HepG2 (cell line): ENCODE data around the gene ZNF629. TPM values are rescaled to one million over a fixed set of nuclear protein-coding genes. Genes with fewer than 3 reads are reported as not detected.

Experiments used
- AKNA ChIP-seq: sonication (generic); formaldehyde crosslinking; IDR thresholded peaks from 2 replicates; pipeline ENCODE4 v1.4.0; 2020; ENCODE audit warnings: missing genetic modification reagents, borderline replicate concordance
- ARNT2 ChIP-seq: sonication (generic); formaldehyde crosslinking; IDR thresholded peaks from 2 replicates; pipeline ENCODE4 v1.8.0; 2022; ENCODE audit warnings: mild to moderate bottlenecking, low read depth, missing genetic modification reagents, moderate library complexity
- FOXM1 ChIP-seq: sonication (generic); formaldehyde crosslinking; IDR thresholded peaks from 2 replicates; pipeline ENCODE4 v1.5.0; 2020; ENCODE audit warnings: missing genetic modification reagents
- GZF1 ChIP-seq: sonication (generic); formaldehyde crosslinking; IDR thresholded peaks from 2 replicates; pipeline ENCODE4 v1.5.1; 2020; ENCODE audit warnings: mild to moderate bottlenecking, missing genetic modification reagents
- JUN ChIP-seq: sonication (generic); formaldehyde crosslinking; IDR thresholded peaks from 2 replicates; pipeline ENCODE4 v1.4.0; 2020; ENCODE audit warnings: mild to moderate bottlenecking, missing genetic modification reagents
- MED8 ChIP-seq: sonication (generic); formaldehyde crosslinking; IDR thresholded peaks from 2 replicates; pipeline ENCODE4 v1.8.1; 2023; ENCODE audit warnings: mild to moderate bottlenecking, missing genetic modification reagents; ENCODE audit not compliant: insufficient replicate concordance
- ONECUT2 ChIP-seq: sonication (generic); formaldehyde crosslinking; IDR thresholded peaks from 2 replicates; pipeline ENCODE4 v1.4.0; 2020; ENCODE audit warnings: missing genetic modification reagents
- PREB ChIP-seq: sonication (generic); formaldehyde crosslinking; IDR thresholded peaks from 2 replicates; pipeline ENCODE4 v1.4.0; 2020; ENCODE audit warnings: missing genetic modification reagents
- REL ChIP-seq: sonication (generic); formaldehyde crosslinking; conservative IDR thresholded peaks from 2 replicates; pipeline ENCODE4 v1.8.0; 2022; ENCODE audit warnings: mild to moderate bottlenecking, missing genetic modification reagents, moderate library complexity
- SIN3A ChIP-seq: IDR thresholded peaks from 2 replicates; pipeline ENCODE4 v1.6.1; 2011; ENCODE audit warnings: low read depth, mild to moderate bottlenecking, control low read depth, low read length, borderline replicate concordance
- SKI ChIP-seq: fragments of 450-650 bp; IDR thresholded peaks from one replicate; pipeline ENCODE4 v1.6.1; 2018; ENCODE audit warnings: mild to moderate bottlenecking; ENCODE audit not compliant: partially characterized antibody
- SMAD3 ChIP-seq: sonication (generic); formaldehyde crosslinking; IDR thresholded peaks from 2 replicates; pipeline ENCODE4 v1.4.0; 2020; ENCODE audit warnings: missing genetic modification reagents
- TP53 ChIP-seq: sonication (generic); formaldehyde crosslinking; conservative IDR thresholded peaks from 2 replicates; pipeline ENCODE4 v1.4.0; 2020; ENCODE audit warnings: missing genetic modification reagents
- ZNF274 ChIP-seq: sonication (generic); formaldehyde crosslinking; IDR thresholded peaks from 2 replicates; pipeline ENCODE4 v1.5.1; 2020; ENCODE audit warnings: mild to moderate bottlenecking, missing genetic modification reagents
- ZNF30 ChIP-seq: sonication (generic); formaldehyde crosslinking; IDR thresholded peaks from 2 replicates; pipeline ENCODE4 v1.5.0; 2020; ENCODE audit warnings: mild to moderate bottlenecking, missing genetic modification reagents
- ZNF326 ChIP-seq: sonication (generic); formaldehyde crosslinking; IDR thresholded peaks from 2 replicates; pipeline ENCODE4 v1.4.0; 2020; ENCODE audit warnings: missing genetic modification reagents, borderline replicate concordance
- ZNF367 ChIP-seq: sonication (generic); formaldehyde crosslinking; IDR thresholded peaks from 2 replicates; pipeline ENCODE4 v1.4.0; 2020; ENCODE audit warnings: missing genetic modification reagents, borderline replicate concordance
- ZNF660 ChIP-seq: sonication (generic); formaldehyde crosslinking; IDR thresholded peaks from 2 replicates; pipeline ENCODE4 v1.5.1; 2020; ENCODE audit warnings: mild to moderate bottlenecking, low read depth, missing genetic modification reagents, borderline replicate concordance
- ZSCAN30 ChIP-seq: sonication (generic); formaldehyde crosslinking; IDR thresholded peaks from 2 replicates; pipeline ENCODE4 v1.5.0; 2020; ENCODE audit warnings: mild to moderate bottlenecking, missing genetic modification reagents
- polyA plus RNA-seq, 8 experiments: library from polyadenylated mRNA; depleted of rRNA in 3 of 8; stranded (reverse) in 7 of 8; unstranded in 1 of 8; fragments of >200 nt; fragmentation: Illumina TruSeq in 4 of 8; extraction: Trizol in 4 of 8; gene quantifications; 2 replicates each; pipeline versions ENCODE4 v1.2.1 to v1.2.3, GENCODE V29; 2011 to 2016; ENCODE audit warnings: low read depth in 4 of 8, missing spikeins in 1 of 8, mixed read lengths in 1 of 8; ENCODE audit not compliant: insufficient read depth in 1 of 8
- total RNA-seq, 5 experiments: library from RNA; depleted of rRNA; stranded (reverse); fragments of >200 nt; fragmentation: Illumina TruSeq; extraction: Trizol; gene quantifications; 2 replicates each; pipeline ENCODE4 v1.2.3, GENCODE V29; 2016; ENCODE audit warnings: low read depth in 1 of 5
- TF ChIP-seq, protein P1 (sequence below), 2 experiments: IDR thresholded peaks; 2 replicates each; pipeline ENCODE4 v1.6.1; 2011 to 2012; ENCODE audit warnings: low read length in 2 of 2, borderline replicate concordance in 1 of 2, low read depth in 1 of 2, mild to moderate bottlenecking in 1 of 2, moderate library complexity in 1 of 2

Gene ZNF629
- total and polyA plus RNA-seq, 2 of the 13 experiments (the other 11 are each of a cell fraction or from before 2014, with no cell fraction given) = 6.1 to 16.5 TPM

DNA sequence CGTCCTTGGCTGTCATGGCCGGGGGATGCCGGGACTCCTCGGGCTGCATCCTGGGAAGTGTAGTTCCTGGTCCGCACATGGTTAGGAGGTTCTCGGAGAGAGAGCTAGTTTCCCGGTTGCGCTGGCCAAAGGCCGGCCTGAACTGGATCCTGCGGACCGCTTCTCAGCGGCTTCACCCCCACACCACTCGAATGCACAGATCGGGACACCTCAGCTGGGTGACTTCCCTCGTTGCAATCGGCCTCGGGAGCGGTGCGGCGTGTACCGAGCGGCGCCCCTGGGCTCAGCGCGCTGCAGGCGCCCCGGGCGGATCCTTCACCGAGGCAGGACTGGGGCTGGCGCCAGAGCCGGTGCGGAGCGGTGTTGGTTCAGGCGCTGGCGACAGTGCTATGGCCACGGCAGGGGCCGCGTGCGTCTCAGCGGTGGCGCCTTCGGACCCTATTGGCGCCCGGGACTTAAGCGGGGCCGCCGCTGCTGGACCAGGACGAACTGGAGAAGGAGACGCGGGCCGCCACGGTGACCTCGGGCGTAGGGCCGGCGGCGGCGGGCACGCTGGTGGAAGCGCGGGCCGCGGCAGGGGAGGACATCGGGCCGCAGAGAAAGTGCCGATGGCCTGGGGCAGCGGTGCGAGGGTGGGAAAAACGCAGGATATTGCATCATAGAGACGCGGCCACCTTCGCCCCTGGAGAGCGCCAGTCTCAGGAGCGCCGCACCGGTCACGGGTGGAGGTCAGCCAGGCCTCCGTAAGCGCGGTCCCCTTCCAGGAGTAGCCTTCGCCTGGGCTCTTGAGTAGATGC, 11.4 kb downstream of the ZNF629 start (continued):
- peak; percentile 31 for TF ChIP-seq AKNA (CRISPR knock-in tag)
- TF ChIP-seq ZNF326 (CRISPR knock-in tag) = peak; percentile 97
- TF ChIP-seq PREB (CRISPR knock-in tag) = no peak; the same call in 1 of the 2 replicates
- peak; percentile 2; the same call in 1 of the 2 replicates for TF ChIP-seq JUN (CRISPR knock-in tag)
- TF ChIP-seq ZNF30 (CRISPR knock-in tag) = peak; percentile 92
- TF ChIP-seq SMAD3 (CRISPR knock-in tag) = peak; percentile 84
- TF ChIP-seq FOXM1 (CRISPR knock-in tag) = no peak
- peak; percentile 51; the same call in 1 of the 2 replicates for TF ChIP-seq SIN3A
- TF ChIP-seq MED8 (CRISPR knock-in tag) = peak; percentile 46
- TF ChIP-seq ZNF367 (CRISPR knock-in tag) = no peak
- TF ChIP-seq ARNT2 (CRISPR knock-in tag) = peak; percentile 94
- TF ChIP-seq ZNF660 = no peak
- TF ChIP-seq GZF1 (CRISPR knock-in tag) = 0 out of 2 replicates have a peak, but pooled peaks have one; percentile 22
- no peak; the same call in 1 of the 2 replicates for TF ChIP-seq ZSCAN30 (CRISPR knock-in tag)
- TF ChIP-seq, protein P1, sequence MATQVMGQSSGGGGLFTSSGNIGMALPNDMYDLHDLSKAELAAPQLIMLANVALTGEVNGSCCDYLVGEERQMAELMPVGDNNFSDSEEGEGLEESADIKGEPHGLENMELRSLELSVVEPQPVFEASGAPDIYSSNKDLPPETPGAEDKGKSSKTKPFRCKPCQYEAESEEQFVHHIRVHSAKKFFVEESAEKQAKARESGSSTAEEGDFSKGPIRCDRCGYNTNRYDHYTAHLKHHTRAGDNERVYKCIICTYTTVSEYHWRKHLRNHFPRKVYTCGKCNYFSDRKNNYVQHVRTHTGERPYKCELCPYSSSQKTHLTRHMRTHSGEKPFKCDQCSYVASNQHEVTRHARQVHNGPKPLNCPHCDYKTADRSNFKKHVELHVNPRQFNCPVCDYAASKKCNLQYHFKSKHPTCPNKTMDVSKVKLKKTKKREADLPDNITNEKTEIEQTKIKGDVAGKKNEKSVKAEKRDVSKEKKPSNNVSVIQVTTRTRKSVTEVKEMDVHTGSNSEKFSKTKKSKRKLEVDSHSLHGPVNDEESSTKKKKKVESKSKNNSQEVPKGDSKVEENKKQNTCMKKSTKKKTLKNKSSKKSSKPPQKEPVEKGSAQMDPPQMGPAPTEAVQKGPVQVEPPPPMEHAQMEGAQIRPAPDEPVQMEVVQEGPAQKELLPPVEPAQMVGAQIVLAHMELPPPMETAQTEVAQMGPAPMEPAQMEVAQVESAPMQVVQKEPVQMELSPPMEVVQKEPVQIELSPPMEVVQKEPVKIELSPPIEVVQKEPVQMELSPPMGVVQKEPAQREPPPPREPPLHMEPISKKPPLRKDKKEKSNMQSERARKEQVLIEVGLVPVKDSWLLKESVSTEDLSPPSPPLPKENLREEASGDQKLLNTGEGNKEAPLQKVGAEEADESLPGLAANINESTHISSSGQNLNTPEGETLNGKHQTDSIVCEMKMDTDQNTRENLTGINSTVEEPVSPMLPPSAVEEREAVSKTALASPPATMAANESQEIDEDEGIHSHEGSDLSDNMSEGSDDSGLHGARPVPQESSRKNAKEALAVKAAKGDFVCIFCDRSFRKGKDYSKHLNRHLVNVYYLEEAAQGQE (IDR thresholded peaks at IDR 0.05; ENCODE audit: borderline replicate concordance in 1 of 2, low read depth in 1 of 2, low read length in 2 of 2) = peak in 1 of 2 experiments; percentile 22; a peak in 2 of 4 replicates
- TF ChIP-seq ZNF274 (CRISPR knock-in tag) = peak; percentile 93
- TF ChIP-seq REL (CRISPR knock-in tag) = peak; percentile 83; the same call in 1 of the 2 replicates
- no peak for TF ChIP-seq ONECUT2 (CRISPR knock-in tag)
- TF ChIP-seq SKI = no peak
- TF ChIP-seq TP53 (CRISPR knock-in tag) = no peak; the same call in none of the 2 replicates
